WTC11 (cell line): ENCODE results near the gene ABCF2.

Experiments used
- E2F1 ChIP-seq: sonication (generic); formaldehyde crosslinking; IDR thresholded peaks from 2 replicates; pipeline ENCODE4 v1.8.0; 2022; ENCODE audit warnings: mild to moderate bottlenecking, missing genetic modification reagents
- JUN ChIP-seq: sonication (generic); formaldehyde crosslinking; IDR thresholded peaks from 2 replicates; pipeline ENCODE4 v1.8.0; 2023; ENCODE audit warnings: mild to moderate bottlenecking, missing genetic modification reagents

- TF ChIP-seq E2F1 (no peak), JUN (CRISPR knock-in tag) (no peak)
Observed at GRCh38 chr7:151251328-151251688, 24.3 kb upstream of the ABCF2 start.
